ENCODE data around the gene E2F8.

Gene E2F8

DNA sequence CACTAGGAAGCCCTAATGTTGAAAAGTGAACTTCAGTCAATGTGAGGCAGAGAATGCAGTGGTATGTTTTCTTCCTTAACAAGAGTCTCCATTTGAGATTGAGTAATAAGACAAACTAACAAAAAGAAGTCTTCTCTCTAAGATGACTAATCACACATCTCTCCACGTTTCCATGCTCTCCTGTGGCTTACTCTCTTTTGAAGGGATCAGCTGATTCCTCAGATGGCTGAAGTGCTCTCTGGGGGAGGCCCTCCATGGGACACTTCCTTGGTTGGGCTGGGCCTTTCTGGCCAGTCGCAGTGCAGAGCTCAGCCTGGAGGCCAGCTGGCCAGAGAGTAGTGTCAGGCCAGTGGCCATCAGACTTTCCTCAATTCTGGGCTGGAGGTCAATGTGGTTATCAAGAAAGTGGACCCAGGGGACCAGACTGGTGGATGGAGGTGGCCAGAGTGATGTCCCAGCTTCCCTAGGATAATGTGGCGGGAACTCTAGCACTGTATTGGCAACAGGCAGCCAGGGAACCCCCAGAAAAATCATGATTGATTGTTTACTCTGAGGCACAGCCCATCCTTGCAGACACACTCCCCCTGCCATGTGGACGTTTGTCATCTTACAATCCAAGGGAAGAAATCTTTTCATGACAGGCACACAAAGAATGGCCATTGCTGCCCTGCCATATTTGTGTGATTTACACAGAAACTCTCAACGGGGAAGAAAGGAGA is 53.5 kb downstream of the E2F8 start:
- DNase-seq (ENCODE audit: low spot score), result no peak

DNA sequence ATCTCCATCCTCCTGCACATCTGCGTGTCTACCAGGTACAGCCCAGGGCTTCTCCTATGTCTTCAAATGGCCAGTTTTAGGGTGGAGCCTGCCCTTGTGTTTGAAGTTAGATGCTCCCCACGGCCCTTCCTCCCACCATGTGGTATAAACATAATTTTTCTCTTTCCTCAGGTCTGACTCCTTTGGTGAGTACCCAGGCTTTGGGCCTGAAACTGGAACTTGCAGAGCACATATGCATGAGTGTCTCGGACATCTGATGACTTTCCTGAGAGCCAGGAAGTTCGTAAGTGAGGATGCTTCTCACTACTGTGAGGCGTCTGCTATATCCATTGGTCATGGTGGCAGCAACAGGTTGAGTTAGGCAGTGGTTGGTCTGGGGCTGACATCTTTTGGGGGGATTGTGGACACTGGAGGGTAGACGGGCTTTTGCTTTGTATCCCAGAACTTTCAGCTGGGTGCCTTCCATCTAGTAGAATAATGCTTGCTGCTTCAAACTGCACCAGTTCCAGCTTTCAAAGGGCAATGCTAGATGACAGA is 55.2 kb downstream of the E2F8 start:
- no peak for DNase-seq (ENCODE audit: low spot score)

DNA sequence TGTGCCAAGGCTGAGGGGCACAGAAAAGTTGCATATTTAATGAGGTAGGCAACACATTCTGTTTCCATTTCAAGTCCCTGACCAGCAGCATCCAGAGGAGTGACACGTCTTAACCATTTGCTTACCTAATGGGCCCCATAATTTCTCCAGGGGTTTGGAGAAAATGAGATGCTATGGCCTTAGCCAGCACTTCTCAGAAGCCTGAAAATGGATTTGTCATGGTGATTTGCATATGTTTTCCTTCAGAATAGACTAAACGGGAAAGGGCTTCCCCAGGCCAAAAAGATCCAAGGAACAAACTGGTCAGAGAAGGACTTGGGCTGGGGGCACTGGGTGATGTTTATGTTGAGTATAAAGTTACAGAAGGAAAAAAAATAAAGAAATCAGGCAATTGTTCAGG is 55.7 kb downstream of the E2F8 start:
- no peak for DNase-seq (ENCODE audit: low spot score)

DNA sequence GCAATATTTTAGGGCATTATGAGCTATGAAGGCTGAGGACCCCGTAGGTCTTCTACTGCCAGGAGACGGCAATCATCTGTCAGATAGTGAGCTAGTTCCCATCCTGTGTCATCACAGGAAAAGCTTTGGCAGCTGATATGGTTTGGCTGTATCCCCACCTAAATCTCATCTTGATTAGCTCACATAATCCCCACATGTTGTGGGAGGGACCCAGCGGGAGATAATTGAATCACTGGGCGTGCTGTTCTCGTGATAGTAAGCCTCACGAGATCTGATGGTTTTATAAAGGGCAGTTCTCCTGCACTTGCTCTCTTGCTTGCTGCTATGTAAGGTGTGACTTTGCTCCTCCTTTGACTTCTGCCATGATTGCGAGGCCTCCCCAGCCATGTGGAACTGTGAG is 57.1 kb downstream of the E2F8 start:
- DNase-seq (ENCODE audit: low spot score), result no peak

DNA sequence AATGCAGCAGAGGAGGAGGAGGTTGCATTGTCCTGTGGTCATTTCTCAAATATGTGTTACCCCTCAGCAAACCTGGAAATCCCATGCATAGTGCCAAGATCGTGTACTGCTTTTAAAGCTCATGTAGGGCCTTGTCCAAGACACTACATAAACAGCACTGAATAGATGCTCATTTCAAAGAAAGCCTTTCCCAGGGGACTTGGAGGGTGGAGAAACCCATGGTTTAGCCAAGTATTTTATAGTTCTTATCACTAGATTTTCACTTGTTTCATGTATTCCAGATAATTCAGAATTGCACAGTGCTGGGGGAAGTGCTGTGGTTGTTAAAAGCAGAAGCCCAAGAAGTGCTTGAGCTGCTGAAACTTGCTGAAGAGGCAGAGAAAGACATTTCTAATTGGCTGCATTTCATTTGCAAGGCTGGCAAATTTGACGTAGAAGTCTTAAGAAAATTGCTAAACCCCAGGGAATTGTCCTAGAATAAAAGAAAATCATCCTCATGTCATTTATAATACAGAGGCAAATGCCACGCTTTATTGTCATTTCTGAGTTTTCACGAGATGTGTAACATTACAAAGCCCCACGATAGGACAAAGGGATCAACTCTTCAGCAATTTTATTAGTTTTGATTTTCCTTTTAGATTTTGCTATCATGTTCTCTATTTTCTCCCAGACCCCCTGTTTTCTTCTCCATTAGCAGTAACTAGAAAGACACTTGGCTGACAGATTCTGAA is 59.0 kb downstream of the E2F8 start:
- no peak for DNase-seq (ENCODE audit: low spot score)

DNA sequence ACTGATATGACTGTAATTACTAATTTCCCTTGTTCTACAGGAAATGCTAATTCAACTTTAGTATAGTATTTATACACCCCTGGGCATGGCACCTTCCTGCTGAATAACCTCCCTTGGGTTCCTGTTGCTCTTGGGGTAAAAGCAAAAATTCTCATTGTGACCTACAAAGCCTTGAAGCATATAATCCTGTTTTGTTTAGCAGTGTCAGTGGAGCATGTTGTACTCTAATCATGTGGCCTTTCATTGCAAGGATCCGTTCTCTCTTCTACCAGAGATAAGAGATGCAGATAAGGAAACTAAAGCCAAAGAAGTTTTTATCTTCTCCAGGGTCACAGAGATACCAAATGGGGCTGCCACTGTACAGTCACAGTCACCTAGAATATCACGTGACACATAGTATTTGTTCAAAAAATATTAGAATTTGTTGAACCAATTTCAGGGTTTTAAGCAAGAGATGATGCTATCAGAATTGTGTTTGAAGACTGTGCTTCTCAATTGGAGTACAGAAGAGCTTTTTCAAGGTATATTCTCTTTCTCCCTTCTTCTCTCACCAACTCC is 64.0 kb downstream of the E2F8 start:
- no peak for DNase-seq (ENCODE audit: low spot score)

Data from CD4-positive, alpha-beta T cell treated with Interleukin-6 at 100 ng/mL for 8 hours (primary cell).